ENCODE measurements around the gene NSUN6.

DNA sequence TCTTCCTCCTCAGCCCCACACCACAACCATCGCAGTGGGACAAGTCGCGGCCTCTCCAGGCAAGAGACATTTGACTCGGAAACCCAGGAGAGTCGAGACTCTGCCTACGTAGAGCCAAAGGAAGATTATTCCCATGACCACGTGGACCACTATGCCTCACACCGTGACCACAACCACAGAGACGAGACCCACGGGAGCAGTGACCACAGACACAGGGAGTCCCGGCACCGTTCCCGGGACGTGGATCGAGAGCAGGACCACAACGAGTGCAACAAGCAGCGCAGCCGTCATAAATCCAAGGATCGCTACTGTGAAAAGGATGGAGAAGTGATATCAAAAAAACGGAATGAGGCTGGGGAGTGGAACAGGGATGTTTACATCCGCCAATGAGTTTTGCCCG is 112.1 kb downstream of the NSUN6 start:
- TF ChIP-seq, protein P1, sequence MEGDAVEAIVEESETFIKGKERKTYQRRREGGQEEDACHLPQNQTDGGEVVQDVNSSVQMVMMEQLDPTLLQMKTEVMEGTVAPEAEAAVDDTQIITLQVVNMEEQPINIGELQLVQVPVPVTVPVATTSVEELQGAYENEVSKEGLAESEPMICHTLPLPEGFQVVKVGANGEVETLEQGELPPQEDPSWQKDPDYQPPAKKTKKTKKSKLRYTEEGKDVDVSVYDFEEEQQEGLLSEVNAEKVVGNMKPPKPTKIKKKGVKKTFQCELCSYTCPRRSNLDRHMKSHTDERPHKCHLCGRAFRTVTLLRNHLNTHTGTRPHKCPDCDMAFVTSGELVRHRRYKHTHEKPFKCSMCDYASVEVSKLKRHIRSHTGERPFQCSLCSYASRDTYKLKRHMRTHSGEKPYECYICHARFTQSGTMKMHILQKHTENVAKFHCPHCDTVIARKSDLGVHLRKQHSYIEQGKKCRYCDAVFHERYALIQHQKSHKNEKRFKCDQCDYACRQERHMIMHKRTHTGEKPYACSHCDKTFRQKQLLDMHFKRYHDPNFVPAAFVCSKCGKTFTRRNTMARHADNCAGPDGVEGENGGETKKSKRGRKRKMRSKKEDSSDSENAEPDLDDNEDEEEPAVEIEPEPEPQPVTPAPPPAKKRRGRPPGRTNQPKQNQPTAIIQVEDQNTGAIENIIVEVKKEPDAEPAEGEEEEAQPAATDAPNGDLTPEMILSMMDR (IDR thresholded peaks at IDR 0.05) = no peak
- no peak for TF ChIP-seq POLR2A (IDR thresholded peaks at IDR 0.05)
- TF ChIP-seq POLR2AphosphoS5 (IDR thresholded peaks at IDR 0.05) = no peak
